Hepatocyte (in vitro differentiated cells): ENCODE data around the gene MREG.

Experiments used
- EZH2 ChIP-seq: fragments of 200-600 bp; sonication (generic); IDR thresholded peaks from 2 replicates; pipeline ENCODE4 v1.6.1; 2016; ENCODE audit warnings: antibody characterized with exemption, mild to moderate bottlenecking, borderline replicate concordance
- TF ChIP-seq, protein P1 (sequence below): fragments of 200-600 bp; sonication (generic); IDR thresholded peaks from 2 replicates; pipeline ENCODE4 v1.5.1; 2016; ENCODE audit warnings: antibody characterized with exemption, mild to moderate bottlenecking; ENCODE audit not compliant: poor library complexity

DNA sequence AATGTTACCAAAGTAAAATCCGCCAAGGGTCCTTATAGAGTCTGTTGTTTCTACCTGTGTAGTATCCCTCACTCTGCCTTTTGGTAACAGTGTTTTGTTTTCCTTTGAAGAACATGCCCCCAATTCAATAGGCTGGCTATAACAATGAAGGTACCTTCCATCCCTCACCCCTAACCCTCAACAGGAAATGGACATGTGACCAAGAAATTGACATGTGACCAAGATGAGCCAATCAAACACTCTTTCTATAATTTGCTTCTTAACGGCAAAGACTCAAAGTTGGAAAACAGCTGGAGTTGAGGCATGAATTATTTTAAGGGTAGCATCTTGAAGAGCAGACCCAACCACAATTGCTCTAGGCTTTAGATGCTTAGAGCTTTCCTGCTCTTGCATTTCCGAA, 5.4 kb upstream of the MREG start:
- TF ChIP-seq, protein P1, sequence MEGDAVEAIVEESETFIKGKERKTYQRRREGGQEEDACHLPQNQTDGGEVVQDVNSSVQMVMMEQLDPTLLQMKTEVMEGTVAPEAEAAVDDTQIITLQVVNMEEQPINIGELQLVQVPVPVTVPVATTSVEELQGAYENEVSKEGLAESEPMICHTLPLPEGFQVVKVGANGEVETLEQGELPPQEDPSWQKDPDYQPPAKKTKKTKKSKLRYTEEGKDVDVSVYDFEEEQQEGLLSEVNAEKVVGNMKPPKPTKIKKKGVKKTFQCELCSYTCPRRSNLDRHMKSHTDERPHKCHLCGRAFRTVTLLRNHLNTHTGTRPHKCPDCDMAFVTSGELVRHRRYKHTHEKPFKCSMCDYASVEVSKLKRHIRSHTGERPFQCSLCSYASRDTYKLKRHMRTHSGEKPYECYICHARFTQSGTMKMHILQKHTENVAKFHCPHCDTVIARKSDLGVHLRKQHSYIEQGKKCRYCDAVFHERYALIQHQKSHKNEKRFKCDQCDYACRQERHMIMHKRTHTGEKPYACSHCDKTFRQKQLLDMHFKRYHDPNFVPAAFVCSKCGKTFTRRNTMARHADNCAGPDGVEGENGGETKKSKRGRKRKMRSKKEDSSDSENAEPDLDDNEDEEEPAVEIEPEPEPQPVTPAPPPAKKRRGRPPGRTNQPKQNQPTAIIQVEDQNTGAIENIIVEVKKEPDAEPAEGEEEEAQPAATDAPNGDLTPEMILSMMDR: no peak
- TF ChIP-seq EZH2: no peak
